Jurkat, Clone E6-1 (cell line): ENCODE measurements around the gene PLAC8L1.

Experiments
- DNase-seq: peaks from one replicate; pipeline ENCODE4 v3.0.0-alpha.2; 2011; ENCODE audit warnings: low read depth, low spot score
- H3K4me3 ChIP-seq: 2 replicates; pipeline ENCODE4 v1.5.1; 2011; ENCODE audit warnings: mild to moderate bottlenecking, low read length, control low read depth, moderate library complexity

PLAC8L1 gene

GRCh38 chr5:146050086-146050485 is 55.3 kb downstream of the PLAC8L1 start:
- no peak for DNase-seq
- H3K4me3 ChIP-seq = no peak overlapping the region

DNA sequence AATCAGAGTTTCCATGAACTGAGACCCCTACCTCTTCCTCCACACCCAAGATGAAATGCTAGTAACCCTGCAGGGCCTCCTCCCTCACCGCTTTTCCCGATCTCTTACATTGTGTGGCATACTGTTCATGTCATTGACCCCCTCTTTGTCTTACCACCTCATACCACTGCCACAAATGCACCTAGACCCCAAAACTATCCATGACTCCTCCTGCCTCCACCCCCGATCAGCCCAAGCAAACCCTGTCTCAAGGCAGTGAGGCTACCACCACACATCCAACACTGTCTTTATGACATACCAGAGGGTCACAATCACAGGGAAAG is 55.7 kb downstream of the PLAC8L1 start:
- no peak for DNase-seq
- no peak overlapping the region for H3K4me3 ChIP-seq

DNA sequence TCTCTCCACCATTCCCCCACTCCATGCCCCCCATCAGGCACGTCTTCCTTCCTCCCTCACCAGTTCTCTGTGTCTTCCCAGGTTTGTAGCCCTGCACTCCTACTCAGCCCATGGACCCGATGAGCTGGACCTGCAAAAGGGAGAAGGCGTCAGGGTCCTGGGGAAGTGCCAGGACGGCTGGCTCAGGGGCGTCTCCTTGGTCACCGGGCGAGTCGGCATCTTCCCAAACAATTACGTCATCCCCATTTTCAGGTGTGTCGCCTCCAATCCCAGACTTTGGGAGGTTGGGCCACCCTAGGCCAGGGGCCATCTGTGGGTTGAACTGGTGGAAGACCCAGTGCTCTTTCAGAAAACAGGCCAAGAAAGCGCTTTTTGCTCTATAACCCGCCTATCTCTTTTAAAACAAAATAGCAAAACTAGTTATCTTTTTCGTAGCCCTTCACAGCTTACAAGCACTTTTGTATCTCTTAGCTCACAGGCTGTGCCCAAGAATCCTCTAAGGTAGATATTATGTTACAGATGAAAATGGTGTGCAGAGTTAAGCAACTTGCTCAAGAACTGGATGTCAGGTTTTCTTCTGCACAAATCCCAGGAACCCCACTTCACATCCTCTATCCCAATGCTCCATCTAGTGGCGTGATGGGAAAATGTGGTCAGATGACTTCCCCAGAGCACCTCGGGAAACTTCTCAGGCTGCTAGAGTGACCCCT is 56.2 kb downstream of the PLAC8L1 start:
- DNase-seq = peak; percentile 32

DNA sequence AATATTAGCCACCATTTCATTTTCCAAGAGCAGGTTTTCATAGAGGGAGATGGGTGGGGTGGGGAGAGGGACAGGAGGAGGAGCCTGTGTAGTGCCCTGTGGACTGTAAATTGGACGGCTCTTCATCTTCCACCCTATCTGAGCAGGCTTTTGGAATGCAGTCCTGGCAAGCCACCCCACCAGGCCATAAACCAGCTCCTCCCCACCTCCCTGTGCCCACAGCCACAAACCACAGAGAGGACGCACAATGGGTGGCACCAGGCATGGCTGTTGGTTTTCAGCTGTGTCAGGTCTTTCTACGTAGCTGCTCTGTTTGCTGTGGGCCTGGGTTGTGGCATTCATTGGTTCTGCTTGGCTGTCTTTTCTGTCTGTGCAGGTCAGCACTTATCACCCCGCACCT is 58.0 kb downstream of the PLAC8L1 start:
- H3K4me3 ChIP-seq = no peak overlapping the region
- peak; percentile 6 for DNase-seq

More for the DNA sequence above, 56.2 kb downstream of the PLAC8L1 start:
- no peak overlapping the region for H3K4me3 ChIP-seq

- no peak overlapping the region for H3K4me3 ChIP-seq
- no peak for DNase-seq
Measured at GRCh38 chr5:146043722-146044121, 61.7 kb downstream of the PLAC8L1 start.

GRCh38 chr5:146042628-146043279 is 62.6 kb downstream of the PLAC8L1 start:
- no peak for DNase-seq
- H3K4me3 ChIP-seq = no peak overlapping the region

DNA sequence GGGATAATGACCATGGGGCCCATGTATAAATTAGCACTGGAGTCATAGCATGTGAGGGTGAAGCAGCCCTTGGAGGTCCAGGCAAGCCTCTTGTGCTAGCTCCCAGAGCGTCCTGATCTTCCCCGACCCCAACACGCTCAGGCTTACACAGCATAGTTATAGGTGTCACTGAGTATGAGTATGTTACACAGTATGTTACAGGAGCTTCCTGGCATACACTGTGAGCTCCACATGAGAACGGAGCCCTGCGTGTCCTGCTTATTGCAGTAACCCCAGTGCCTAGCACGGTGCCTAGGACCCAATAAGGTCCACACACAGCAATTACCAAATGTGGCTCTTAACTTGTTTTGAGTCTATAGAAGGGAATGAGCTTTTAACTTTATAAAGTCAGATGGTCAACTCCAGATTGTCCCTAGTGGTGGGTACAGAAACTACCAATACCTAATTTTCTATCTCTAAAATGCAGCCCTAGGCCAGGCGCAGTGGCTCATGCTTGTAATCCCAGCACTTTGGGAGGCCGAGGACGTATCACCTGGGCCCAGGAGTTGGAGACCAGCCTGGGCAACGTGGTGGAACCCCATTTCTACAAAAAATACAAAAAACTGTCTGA is 64.1 kb downstream of the PLAC8L1 start:
- DNase-seq = no peak

DNA sequence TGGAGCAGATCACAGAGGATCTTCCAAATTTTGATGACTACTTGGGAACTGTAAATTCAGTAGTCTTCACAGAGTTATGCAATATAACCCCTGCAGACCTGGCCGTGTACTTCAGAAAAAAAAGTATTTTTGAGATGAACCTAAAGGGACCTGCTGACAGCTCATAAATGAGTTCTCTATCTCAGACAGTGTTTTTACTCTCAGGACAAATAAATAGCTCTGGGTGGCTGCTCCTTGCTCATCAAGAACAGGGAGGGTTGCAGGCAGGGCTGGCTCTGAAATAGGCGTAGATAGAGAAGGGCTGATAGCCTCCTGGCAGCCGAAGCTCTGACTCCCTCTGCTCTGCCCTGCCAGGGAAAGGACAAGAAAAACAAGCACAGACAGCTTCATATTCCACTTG is 64.8 kb downstream of the PLAC8L1 start:
- H3K4me3 ChIP-seq = no peak overlapping the region
- no peak for DNase-seq

More for the DNA sequence above, 64.1 kb downstream of the PLAC8L1 start:
- H3K4me3 ChIP-seq = no peak overlapping the region

DNA sequence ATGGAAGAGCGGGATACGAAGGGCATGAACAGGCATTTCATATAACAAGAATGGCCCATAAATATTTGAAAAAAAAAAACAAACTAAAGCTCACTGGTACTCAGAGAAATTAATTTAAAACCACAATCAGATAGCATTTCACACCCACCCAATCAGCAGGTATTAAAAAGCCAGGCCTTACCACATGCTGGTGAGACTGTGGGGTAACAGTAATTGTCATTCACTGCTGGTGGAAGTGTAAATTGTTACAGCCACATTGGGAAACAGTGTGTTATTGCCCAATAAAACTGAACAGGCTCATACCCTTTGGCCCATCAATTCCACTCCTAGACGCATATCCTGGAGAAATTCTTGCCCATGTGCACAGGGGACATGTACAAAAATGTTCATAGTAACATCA is 66.0 kb downstream of the PLAC8L1 start:
- DNase-seq = no peak
- no peak overlapping the region for H3K4me3 ChIP-seq

DNA sequence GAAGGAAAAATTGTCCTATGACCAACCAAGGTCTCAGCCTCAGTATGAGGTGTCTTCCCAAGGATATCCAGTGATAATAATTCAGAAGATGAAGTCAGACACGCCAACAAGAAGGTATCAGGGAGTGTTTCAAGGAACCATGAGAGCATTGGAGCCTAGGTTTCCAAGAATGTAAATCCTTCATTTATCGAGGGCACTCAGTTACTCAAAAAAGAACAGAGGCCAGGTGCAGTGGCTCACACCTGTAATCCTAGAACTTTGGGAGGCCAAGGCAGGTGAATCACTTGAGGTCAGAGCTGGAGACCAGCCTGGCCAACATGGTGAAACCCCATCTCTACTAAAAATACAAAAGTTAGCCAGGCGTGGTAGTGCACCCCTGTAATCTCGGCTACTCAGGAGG is 70.8 kb downstream of the PLAC8L1 start:
- no peak overlapping the region for H3K4me3 ChIP-seq
- DNase-seq = no peak
